Ramos (cell line): ENCODE measurements around the gene C19orf85.

Experiments used
- in situ Hi-C: fragments of 300-500 bp; cut with MboI; formaldehyde crosslinking; loops from one replicate; pipeline ENCODE4 v1.14.3; 2022; ENCODE audit warnings: low sequenced_read_pairs; ENCODE audit not compliant: unreplicated experiment

C19orf85 gene

DNA sequence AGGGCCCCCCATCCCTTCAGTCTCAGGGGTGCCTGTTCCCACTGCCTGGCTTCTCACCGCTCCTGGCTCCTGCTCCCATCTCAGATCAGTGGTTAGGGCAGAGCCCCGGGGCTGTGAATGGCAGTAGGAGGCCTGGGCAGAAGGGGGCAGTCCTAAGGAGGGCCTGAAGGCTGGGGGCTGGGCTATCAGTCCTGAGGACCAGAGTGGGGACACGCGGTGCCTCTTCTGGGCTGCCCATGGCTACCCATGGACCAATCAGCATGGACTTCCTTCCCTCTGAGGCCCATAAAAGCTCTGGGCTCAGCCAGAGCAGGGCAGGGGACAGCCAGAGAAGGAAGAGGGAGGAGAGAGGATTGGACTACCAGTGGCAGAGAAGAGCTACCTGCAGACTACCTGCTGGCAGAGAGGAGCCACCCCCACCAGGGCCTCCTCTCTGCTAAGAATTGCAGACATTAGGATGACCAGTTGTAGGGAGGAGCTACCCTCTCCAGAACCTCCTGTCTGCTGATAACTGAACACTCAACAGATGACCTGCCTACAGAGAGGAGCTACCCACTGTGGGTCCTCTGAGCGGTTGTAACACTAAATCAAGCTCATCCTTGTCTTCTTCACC lies 44.8 kb downstream of the C19orf85 start:
- in situ Hi-C loops = loop anchor here (5.0 to 10.0 kb wide), 2 partner anchors 125 to 207 kb away; no protein-coding TSS in a partner anchor

DNA sequence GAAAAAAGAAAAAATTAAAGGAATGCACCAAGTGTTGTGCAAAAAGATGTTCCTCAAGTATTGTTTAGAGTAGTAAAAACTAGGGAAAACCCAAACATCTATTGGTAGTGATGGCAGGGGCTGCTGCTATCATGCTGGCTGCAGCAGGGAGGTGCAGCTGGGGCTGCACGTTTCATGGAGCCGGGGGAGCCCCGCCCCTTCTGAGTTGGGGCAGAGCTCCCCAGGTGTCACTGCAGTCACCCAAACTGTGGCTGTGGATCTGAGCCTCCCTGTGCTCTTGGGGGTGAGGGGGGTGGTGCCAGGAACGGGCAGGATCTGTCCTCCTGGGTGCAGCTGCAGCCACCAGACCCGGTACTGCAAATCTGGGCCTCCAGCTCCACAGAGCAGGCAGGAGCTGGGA lies 45.4 kb downstream of the C19orf85 start:
- in situ Hi-C loops = loop anchor here (5.0 to 10.0 kb wide), 2 partner anchors 124 to 207 kb away; no protein-coding TSS in a partner anchor

DNA sequence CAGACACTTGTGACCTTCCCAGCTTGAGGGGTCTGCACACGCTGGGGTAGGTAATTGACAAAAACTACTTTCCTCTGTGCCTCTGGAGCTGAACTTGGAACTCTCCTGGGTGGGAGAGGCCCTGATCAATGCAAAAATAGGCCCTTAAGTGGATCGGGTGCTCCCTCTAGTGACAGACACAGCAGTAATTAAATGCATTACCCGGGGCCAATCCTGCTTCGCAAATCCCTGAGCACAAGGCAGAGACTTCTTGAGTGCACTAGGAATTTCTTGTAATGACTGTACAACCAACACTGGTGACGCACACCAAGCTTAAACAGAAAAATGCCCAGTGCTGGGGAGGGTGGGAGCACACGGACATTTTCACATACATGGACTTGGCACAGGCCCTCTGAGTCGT lies 46.4 kb downstream of the C19orf85 start:
- in situ Hi-C loops = loop anchor here (5.0 to 10.0 kb wide), 2 partner anchors 123 to 206 kb away; no protein-coding TSS in a partner anchor
